ACHN (cell line): ENCODE results near the gene DENND6B.

Experiments
- DNase-seq: peaks from one replicate; pipeline ENCODE4 v3.0.0-alpha.2; 2015
- in situ Hi-C: cut with HindIII; loops from 2 replicates; pipeline ENCODE4 v1.10.0; 2017; ENCODE audit warnings: low sequenced_read_pairs, low pct_ligation_motif_present, low pct_unique_long_range_greater_than_20kb

The DENND6B gene

DNA sequence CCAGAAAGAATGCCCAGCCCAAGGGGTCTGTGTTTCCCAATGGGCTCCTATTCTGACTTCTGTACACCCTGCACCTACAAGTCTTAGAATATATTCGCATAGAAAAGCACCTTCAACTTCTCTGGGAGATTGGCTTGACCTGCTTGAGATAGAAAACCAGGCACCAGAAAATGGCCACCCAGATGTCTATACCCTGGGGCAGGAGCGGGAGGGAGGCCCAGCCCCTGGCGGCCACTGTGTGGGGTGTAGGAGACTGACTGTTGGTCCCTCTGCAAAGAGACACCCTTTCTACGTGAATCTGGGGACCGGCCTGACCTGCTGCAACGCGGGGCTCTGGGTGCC, 8.5 kb downstream of the DENND6B start:
- in situ Hi-C loops, result no loop called here
- DNase-seq, result no peak

GRCh38 chr22:50317674-50318073, 9.1 kb downstream of the DENND6B start:
- no peak for DNase-seq
- in situ Hi-C loops, result no loop called here

- in situ Hi-C loops, result no loop called here
- DNase-seq, result no peak
These were observed 9.6 kb downstream of the DENND6B start for GRCh38 chr22:50317178-50317577.

GRCh38 chr22:50316114-50317065, 10.4 kb downstream of the DENND6B start:
- DNase-seq, result no peak
- in situ Hi-C loops, result no loop called here

DNA sequence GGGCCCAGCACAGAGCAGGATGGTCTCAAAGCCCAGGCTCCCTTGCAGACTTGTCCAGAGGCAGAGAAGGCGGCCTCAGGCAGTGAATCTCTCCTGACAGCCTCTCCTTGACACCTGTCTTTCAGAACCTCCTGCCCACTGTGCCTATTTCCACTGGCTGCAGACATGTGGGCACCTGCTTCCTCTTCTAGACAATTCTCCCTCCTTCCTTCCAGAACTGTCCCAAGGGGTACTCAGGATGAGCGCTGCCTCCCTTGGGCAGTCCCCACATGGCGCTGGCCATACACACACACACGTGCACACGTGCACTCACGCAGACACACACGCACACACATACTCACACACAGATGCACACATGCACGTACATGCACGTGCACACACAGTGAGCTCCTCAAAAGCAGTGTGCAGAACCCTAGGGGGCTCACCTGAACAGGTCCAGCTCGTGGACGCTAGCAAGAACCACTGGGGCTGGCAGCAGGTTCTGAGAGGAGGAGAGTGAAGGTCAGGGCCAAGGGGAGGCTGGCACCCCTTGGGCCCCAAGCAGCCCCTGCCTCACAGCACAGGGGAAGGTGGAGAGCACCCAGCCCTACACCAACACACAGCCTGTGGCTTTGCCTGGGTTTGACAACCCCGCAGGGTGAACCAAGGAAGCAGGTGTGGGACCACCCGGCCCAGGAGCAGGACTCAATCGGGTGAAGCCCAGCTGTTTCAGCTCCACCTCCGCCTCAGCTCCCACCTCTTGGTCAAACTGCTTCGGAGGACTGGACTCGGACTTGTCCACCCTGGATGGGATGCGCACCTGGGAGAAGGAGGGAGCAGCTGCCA, 11.3 kb downstream of the DENND6B start:
- no peak for DNase-seq
- in situ Hi-C loops, result no loop called here

DNA sequence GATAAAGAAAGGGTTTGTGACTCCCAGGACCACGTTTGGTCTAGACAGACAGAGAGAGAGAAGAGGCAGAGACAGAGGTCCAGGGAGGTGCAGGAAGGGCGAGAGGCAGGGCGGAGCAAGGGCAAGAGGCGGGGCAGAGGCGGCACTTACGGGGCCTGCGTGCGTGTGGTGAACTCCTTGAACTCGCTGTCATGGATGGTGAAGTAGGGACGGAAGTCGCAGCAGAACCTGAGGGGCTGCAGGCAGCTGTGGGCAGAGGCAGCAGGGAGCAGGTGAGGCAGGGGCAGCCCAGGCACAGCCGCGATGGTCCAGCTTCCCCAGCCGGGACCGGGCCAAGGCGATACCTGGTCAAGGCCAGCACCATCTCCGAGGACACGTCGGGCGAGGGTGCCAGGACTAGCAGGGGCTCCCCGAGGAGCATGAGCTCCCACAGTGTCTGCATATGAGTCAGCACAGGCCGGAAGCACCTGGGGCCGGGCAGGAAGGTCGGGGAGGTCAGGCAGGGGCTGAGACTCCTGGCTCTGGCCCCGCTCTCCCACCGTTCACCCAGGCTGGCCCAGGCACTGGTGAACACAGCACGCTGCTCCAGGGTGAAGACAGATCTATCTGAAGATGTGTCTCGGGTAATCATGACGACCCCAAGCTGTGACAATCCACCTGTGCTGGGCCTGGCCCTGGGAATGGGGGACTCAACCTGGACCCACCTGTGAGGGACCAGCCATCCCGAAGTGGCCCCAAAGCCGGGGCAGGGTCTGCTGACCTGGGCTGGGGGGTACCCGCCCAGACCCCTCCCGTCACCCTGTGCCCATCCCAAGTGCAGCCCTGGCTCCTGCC, 12.1 kb downstream of the DENND6B start:
- in situ Hi-C loops, result no loop called here
- no peak for DNase-seq

DNA sequence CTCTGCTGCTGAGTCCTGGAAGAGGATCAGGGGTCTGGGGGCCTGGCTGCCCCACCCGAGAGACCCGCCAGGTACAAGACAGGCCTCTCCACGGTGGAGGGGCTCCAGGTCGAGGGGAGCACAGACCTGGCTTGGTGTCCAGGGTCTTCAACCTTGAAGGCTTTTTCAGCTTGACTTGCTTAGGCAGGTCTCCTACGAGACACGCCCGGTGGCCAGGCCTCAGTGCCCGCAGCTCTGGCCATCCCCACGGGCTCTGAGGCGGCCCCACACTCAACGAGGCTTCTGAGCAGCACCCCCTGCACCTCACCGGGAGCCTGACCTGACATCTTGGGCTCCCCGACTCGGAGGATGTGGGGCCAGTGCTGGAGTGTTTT, 12.7 kb downstream of the DENND6B start:
- in situ Hi-C loops, result no loop called here

DNA sequence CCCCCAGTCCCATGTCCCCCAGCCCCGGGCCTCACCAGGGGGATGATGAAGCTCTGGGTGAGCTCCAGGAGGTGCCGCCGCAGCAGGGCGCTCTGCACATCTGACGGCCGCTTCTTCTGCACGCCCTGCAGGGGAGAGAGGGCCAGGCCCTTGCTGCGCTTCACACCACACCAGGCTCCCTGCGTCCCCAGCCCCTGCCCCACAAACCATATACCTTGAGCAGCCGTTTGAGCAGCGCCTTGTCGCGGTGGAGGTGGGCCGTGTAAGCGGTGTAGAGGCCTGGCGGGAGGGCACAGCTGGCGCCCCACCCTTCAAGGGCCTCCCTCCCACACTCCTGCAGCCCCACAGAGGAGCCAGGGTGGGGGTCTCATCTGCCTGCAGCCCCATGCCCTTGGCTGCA, 13.2 kb downstream of the DENND6B start:
- no peak for DNase-seq
- in situ Hi-C loops, result no loop called here

More for the DNA sequence above, 12.7 kb downstream of the DENND6B start:
- no peak for DNase-seq

DNA sequence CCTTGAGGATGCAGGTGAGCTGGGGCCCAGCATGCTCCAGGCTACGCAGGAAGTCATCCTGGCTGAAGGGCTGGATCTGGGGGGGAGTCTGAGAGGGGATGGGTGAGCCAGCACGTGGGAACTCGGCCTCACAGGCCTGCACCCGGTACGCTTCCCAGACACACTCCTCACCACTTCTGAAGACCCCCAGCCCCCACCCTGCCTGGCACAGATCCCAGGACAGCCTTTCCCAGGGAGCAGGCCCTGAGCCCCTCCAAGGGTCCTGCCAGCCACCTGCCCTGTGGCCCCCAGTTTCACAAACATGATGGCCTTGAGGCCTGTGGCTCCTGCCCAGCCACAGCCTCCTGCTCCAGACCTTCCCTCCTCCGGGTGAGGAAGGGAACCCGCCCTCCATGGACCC, 13.8 kb downstream of the DENND6B start:
- in situ Hi-C loops, result no loop called here

DNA sequence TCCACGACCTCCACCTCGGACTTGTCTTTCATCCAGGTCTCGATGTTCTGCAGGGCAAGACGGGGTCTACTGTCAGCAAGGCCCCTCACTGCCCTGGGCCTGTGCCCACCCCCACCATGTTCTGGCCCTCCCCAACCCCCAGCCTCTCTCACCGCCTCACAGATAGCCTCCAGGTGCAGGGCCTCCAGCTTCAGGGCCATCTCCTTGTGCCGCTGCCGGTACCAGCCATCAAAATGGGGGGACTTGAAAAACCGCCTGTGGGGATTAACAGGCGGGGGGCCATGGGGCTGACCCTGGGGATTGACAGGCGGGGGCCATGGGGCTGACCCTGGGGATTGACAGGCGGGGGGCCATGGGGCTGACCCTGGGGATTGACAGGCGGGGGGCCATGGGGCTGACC, 14.4 kb downstream of the DENND6B start:
- in situ Hi-C loops, result no loop called here

More for the DNA sequence above, 13.8 kb downstream of the DENND6B start:
- no peak for DNase-seq

DNA sequence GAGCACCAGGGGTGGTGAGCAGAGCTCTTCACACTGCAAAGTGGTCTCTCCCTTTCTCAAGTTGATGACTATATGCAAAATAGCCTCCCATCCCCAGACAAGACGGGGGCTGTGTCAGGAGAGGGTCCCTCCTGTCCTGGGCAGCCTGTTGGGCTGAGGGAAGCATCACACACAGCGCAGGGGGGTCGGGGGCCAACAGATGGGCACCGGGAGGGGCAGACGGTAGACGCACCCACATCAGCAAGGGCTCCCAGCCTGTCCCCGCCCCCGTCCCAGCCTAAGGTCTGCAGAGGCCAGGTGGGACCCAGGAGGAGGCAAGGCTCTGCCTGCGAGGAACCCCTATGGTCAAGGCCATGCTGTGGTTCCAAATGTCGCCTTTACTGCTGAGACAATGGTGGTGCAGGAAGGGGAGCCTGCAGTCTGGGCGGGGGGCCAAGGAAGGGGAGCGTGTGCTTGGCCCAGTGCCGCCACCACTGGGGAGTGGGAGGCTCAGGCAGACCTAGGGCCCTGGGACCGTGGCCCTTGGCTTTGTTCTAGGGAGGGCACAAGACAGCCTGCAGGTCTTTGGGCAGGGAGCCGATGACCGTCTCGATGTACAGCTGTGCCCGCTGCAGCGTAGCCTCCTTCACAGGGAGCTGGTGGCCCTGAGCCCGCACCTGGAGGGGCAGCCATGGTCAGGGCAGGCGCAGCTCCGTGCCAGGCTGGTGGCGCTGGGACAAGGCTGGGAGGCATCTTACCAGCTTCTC, 15.0 kb downstream of the DENND6B start:
- DNase-seq, result no peak
- in situ Hi-C loops, result no loop called here

More for the DNA sequence above, 14.4 kb downstream of the DENND6B start:
- DNase-seq, result no peak

GRCh38 chr22:50310949-50311444, 15.8 kb downstream of the DENND6B start:
- no peak for DNase-seq
- in situ Hi-C loops, result no loop called here

GRCh38 chr22:50310031-50310722, 16.6 kb downstream of the DENND6B start:
- in situ Hi-C loops, result no loop called here
- DNase-seq, result no peak

DNA sequence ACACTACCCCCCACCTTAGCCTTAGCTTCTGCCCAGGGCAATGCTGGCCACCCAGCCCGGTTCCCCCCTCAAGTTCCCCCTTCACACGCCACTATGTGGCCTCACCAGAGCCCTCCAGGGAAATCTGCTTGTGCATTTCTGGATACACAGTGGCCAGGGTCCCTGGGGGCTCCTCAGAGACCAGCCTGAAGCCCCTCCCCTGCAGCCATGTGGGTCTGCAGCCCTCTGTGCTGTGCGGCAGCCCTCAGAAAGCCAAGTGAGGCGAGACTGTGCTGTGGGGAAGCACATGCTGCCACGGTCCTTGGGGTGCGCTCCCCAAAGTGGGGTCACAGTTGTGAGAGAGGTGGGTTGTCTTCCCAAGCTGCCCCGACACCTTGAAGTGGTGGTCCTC, 17.2 kb downstream of the DENND6B start:
- in situ Hi-C loops, result no loop called here
- DNase-seq, result no peak

GRCh38 chr22:50308986-50309600, 17.7 kb downstream of the DENND6B start:
- in situ Hi-C loops, result no loop called here
- DNase-seq, result no peak

- DNase-seq, result no peak
- in situ Hi-C loops, result no loop called here
These were observed 18.2 kb downstream of the DENND6B start for GRCh38 chr22:50308597-50308935.

DNA sequence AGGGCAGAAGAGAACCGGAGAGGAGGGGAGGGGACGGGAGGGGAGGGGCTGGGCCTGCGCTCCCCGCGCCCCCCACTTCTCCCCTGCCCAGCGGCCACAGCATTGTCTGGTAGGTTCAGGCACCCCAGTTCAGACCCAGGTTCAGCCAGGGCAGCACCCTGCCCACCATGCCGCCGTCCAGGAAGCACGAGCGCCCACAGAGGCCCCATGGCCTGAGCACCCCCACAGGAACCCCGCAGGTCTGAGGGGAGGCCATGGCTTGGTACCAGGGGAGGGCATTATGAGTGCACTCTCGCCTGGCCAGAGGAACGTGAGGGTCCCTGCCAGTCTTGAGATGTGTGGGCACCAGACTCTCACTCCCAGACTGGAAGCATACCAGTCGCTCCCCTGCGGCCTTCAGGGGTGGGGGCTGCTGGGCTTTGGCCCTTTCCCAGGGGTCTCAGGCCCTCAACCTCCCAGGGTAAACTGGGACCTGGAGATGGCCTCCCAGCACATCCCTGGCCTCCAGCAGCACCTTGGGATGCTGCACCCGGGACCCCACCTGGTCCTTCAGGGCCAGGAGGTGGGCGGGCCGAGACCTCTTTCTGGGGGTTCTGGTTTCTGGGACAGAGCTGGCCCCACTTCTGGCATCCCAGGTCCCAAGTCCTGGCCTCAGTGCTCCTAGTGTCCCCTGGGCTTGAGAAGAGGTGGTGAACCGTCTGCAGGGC, 18.8 kb downstream of the DENND6B start:
- DNase-seq, result no peak
- in situ Hi-C loops, result no loop called here
